Kidney tubule cell (primary cell): ENCODE data around the gene RAB40B.
A peak's percentile ranks its signal among the peaks of the same experiment; 100 is the strongest.
"Not testable (repeated sequence)": the region's sequence is repeated elsewhere in the genome, so short reads cannot be mapped to it uniquely, and the experiment has no call there.

Source experiments
- DNase-seq: peaks from one replicate; pipeline ENCODE4 v3.0.0-alpha.2; 2018; ENCODE audit warnings: low spot score

Gene RAB40B, protein sequence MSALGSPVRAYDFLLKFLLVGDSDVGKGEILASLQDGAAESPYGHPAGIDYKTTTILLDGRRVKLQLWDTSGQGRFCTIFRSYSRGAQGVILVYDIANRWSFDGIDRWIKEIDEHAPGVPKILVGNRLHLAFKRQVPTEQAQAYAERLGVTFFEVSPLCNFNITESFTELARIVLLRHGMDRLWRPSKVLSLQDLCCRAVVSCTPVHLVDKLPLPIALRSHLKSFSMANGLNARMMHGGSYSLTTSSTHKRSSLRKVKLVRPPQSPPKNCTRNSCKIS

DNA sequence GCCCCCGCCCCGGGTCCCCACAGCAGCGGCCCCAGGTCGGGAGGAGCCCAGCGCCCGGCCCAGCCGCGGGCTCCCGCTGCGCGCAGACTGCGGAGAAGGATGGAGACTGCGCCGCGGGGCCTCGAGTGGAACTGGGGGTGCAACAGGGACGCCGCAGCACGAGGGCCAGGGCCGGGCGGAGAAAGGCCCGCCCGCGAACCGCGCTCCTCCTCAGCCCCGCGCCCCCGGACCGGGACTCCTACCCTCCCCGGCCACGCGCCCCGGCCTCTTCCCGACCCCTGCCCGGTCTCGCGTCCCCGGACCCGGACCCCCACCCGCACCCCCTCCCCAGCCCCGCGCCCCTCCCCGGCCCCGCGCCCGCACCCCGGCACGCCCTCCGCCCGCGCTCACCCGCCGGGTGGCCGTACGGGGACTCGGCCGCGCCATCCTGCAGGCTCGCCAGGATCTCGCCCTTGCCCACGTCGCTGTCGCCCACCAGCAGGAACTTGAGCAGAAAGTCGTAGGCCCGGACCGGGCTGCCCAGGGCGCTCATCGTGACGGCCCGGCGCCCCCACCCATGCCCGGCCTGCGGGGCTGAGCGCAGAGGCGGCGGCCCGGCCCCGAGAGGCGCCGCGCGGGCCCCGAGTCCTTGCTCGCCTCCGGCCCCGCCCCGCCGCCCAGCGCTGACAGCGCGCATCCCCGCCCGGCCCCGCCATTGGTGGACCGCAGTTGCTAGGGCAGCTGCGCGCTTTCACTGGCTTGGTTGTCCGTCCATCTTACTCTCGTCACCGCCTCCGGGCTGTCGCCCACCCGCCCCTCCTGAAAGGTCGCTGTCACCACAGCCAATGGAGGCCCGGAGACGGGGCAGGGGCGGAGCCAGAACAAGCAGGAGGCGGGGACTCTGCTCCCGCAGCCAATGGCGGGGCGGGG lies at the start of gene RAB40B:
TSS of gene RAB40B (minus strand) at position 634 of the 909 bp plus-strand sequence. CDS start at position 532, 102 bp downstream.
- peak; percentile 99 for DNase-seq

DNA sequence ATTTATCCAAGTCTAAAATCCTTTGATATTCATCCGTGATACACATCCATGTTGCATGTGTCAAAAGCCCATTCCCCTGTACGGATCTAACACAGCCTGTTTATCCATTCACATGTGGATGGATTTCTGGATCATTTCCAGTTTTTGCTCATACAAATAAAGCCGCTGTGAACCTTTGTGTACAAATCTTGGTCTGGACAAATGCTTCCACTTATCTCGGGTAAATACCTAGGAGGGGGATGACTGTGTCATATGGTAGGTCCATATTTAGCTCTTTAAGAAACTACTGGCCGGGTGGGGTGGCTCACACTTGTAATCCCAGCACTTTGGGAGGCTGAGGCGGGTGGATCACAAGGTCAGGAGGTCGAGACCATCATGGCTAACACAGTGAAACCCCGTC lies 47.0 kb upstream of the RAB40B start:
- no peak for DNase-seq

DNA sequence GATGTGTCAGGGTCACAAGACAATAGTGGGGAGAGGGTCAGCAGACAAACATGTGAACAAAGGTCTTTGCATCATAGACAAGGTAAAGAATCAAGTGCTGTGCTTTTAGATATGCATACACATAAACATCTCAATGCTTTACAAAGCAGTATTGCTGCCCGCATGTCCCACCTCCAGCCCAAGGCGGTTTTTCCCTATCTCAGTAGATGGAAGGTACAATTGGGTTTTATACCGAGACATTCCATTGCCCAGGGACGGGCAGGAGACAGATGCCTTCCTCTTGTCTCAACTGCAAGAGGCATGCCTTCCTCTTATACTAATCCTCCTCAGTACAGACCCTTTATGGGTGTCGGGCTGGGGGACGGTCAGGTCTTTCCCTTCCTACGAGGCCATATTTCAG lies 46.2 kb upstream of the RAB40B start:
- DNase-seq, result not testable (repeated sequence)

DNA sequence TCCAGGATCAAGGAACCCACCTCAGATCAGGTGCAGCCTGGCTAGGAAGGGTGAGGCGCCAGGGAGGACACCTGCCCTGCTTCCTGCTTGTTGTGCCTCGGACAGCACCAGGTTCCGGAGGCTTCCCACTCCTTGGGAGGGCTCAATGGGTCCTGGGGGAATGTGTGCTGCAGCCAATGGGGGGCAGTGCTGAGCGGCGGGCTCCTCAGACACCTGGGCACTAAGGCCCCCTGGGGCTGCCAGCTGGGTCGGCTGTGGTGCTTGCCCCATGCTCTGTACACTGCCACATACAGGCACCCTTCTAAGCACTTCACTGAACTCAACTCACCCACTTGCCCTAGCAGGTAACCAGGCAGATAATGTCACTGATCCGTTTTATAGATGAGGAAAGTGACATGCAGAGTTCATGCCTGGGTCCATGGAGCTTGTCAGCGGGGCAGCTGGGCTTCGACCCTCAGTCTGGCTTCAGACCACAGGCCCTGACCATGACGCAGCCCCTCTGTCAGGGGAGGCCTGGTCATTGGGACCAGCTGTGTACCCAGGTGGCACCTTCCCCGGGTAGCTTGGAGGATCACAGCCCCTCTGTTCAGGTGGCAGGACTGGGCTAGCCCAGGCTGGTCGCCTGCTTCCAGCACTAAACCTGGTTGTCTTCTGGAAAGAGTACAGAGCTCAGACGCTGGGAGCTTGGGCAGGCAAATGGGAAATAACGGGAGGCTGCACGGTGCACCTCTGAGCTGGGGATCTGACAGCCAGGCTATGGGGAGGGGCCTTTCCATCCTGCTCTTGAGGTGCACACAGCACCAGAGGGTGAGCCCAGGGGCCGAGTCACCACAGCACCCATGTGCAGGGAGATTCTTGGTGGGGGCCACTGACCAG lies 45.1 kb upstream of the RAB40B start:
- no peak for DNase-seq

DNA sequence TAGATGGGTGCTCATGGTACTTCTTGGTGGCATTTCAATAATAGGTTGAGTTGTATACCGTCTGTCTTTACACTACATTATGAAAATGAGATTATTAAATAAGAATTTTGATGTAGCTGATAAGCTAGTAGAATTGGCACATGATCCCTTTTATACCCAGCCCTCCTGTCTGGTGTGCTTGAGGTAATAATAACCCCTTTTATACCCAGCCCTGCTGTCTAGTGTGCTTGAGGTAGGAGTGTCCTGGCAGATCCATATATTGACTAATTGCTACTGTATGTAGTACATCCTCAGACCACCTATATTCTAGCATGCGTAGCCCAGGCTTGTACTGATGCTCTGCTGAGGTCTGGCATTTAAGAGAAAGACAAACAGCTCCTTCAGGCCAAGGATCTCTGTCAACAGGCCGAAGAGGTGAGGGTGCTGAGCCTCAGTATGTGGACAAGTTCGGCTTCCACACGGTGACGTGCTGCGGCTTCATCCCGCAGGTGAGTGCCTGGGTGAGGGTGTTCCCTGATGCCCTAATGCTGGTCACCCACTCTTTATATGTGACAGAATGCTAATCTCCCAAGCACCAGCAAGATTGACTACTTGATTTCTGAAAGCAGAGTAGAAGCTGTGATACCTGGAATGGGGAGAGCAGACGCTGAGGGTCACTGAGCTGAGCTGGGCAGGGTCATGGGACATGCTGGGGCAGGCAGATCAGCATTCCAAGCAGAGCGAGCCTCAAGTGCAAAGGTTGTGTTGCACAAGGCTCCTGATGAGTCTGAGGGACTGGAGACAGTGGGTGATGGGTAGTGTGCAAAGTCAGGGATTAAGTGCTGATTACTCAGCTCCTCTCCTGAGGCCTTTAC lies 42.6 kb upstream of the RAB40B start:
- no peak for DNase-seq

DNA sequence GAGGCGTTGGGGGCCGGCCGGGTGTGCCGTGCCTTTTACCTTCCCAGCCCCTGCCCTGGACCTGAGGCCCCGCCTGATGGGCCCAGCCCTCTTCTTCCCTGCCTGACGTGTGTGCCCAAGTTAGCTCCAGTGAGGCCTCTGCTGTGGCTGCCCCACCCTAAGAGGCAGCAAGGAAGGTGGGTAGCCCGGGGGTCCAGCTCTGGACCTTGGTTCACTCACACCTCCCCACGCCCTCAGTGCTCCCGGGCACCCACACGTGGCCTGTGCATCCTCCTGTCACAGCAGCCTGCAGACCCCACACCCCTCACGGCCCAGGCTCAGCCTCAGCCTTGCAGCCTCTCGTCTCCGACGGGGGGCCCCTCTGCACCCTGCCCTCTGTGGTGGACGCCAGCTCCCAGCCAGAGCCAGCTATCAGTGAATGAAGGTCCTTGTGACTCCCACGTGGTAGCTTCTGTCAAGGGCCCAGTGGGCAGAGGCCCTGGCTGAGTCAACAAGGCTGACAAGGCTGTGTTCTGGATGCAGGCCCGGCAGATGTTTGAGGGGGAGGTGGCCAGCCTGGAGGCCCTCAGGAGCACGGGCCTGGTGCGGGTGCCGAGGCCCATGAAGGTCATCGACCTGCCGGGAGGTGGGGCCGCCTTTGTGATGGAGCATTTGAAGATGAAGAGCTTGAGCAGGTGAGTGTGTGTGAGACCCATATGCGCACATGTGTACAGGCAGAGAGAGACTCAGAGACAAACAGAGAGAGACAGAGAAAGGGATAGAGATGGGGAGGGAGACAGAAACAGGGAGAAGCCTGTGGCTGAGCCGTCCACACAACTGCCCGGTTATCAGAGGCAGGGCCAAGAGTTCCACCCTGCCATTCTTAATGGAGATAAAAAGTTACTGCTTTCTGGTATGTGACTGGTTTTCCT lies 39.7 kb upstream of the RAB40B start:
- peak; percentile 19 for DNase-seq

DNA sequence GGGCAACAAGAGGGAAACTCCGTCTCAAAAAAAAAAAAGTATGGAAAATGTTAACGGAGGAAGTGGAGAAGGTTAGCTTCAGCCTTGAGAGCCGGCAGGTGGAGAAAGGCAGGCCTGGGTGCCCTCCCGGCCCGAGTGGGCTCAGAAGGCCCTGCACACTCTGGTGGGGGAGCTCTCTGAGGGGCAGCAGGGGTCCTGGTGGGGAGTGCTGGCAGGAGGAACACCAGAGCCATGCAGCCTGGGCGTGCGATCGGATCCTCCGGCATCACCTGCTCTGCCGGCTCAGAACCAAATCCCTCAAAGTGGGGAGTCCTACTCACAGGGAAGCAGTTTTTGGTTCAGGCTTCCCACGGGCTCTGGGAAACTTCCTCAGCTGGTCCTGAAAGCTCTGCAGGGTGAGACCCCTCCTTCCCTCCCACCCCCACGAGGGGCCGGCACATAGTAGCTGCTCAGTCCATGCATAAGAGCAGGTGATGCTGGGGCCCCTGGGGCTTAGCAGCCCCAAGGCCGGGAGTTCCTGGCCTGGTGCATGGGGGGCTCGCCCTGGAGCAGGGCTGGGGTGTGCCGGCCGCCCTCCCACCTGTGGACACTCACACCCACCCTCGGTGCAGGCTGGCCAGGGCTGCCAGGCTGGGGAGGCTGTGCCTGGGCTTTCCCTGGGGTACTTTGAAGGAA lies 38.1 kb upstream of the RAB40B start:
- no peak for DNase-seq

DNA sequence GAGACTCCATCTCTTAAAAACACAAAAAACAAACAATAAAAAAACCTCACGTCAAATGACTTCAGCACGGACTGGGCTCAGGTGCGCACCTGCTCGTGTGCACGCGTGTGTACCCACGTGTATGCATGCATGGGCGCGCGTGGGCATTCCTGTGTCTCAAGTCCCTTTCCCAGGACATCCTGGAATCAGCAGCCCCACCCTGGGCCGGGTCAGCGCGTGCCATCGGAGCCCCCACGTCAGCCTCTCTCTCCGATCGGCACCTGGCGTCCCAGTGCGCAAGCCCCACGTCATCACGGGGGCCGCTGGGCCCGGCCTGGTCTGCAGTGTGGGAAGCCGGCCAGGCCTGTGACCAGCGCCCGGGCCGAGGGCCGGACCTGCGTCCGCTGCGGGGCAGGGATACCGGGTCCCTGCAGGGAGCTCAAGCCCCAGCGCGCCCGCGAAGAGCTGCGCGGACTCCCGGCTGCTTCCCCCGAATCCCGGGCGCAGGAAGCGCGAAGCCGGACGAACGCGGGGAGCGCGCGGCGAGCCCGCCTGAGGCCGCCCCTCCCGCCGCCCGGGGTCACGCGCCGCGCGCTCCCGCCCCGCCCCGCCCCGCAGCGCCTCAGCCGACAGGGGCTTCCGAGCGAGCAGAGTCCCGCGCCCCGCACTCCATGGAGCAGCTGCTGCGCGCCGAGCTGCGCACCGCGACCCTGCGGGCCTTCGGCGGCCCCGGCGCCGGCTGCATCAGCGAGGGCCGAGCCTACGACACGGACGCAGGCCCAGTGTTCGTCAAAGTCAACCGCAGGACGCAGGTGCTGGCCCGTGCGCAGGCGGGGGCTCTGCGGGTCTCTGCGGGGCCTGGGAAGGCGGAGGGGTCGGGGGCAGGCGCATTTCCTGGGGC lies 36.7 kb upstream of the RAB40B start, which contains the start of gene FN3K:
TSS of gene FN3K (plus strand) at position 629 of the 880 bp plus-strand sequence. CDS start at position 651, 22 bp downstream.
- DNase-seq, result peak; percentile 62

DNA sequence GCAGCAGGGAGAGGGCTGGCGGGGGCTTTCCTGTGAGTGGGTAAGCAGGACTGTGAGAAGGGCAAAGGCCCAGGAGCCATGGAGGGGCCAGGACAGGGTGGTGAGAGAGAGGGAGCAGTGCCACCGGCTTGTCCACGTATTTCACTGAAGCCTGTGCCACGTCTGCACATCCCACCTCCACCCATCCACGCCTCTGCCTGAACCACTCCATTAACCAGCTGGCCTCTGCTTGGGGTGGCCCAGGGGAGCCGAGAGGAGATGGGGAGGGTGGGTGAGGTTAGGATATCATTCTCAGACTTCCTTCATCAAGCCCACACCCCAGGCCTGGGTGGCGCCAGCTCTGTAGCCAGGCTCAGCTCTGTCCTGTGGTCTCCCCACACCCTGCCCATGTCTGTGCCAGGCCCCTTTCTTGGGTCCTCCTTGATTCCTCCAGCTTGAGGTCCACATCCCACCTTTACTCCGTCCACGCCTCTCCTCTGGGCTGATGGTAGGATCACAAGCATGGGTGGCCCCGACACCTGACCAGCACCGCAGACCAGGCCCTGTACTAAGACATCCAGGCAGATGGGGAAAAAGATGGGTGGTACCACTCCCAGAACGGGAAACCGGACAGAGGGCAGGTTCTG lies 33.7 kb upstream of the RAB40B start:
- no peak for DNase-seq

DNA sequence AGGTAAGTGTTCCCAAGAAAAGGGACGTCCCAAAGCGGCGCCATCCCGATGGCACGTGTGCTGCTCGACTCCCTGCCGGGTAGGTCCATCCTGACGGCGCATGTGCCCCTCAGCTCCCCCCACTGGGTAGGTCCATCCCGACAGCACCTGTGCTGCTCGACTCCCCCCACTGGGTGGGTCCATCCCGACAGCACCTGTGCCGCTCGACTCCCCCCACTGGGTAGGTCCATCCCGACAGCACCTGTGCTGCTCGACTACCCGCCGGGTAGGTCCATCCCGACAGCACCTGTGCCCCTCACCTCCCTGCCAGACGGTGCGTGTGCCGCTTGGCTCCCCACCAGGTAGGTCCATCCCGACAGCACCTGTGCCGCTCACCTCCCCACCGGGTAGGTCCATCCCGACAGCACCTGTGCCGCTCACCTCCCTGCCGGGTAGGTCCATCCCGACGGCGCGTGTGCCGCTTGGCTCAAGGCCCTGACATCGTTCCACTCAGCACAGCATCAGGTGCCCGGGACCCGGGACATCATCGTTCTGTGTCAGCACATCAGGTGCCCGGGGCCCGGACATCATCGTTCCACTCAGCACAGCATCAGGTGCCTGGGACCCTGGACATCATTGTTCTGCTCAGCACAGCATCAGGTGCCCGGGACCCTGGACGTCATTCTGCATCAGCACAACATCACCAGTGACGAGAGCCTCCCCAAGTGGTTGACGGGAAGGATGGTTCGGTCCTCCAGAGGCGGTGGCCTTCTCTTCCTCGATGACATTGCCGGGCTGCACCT lies 31.2 kb upstream of the RAB40B start:
- no peak for DNase-seq

DNA sequence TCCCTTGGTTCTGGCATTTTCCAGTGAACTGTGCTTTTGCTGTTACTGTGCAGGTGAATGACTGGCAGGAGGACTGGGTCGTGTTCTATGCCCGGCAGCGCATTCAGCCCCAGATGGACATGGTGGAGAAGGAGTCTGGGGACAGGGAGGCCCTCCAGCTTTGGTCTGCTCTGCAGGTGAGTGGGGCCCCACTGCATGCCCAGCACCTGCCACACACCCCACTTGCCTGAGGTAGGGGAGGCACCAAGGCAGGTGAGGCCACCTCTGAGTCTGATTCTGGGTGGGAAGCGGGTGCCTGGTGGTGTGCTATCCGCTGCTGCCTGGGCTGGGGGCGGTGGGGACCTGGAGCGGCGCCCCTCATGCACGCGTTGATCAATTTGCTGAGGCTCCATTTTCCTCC lies 27.9 kb upstream of the RAB40B start:
- DNase-seq, result no peak

DNA sequence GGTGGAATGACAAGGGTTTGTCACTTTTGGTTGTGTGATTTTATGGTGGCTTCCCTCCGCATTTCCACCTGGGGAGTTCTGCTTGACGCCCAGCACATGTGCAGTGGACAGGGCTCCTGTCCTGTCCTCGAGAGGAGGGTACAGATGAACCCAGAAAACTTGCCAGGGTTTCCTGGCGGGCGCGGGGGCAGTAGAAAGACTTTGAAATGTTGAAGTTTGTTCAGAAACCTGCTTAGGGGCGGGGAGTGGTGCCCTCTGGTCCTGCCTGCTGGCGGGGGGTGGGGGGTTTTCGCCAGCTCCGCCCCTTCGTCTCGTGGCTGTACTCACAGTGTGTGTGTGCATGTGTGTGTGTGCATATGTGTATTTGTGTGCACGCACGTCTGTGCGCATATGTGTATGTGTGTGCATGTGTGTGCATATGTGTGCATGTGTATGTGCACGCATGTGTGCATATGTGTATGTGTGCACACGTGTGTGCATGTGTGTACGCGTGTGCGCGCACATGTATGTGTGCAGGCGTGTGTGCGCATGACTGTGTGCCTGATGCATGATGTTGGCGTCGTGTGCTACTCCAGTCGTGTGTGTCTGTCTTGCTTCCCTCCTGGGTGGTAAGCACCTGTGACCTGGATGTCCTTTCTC lies 24.8 kb upstream of the RAB40B start:
- DNase-seq, result no peak

DNA sequence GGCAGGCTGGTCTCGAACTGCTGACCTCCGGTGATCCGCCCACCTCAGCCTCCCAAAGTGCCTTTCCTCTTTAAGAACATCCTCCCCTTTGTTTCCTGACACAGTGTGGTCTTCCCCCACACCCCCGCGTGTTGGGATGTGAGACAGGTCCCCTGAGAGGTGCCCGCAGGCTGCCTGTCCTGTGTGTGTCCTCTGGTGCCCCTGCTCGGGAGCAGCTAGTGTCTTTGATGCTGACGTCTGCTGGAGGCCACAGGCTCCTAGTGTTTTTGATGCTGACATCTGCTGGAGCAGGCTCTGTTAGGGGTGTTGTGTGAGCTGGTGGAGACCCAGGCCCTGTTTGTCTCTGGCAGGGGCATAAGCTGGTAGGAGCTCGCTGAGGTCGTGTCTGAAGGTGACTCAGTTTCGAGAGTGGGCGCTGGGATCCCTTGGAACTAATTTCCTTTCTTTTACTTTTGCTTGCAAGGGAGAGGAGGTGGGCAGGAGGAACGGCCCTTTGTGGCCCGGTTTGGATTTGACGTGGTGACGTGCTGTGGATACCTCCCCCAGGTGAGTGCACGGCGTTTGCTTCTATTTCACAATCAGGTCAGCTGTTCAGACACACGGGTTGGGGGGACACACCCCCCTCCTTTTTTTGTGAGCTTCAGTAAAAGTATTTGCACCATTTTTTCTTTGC lies 24.0 kb upstream of the RAB40B start:
- no peak for DNase-seq

DNA sequence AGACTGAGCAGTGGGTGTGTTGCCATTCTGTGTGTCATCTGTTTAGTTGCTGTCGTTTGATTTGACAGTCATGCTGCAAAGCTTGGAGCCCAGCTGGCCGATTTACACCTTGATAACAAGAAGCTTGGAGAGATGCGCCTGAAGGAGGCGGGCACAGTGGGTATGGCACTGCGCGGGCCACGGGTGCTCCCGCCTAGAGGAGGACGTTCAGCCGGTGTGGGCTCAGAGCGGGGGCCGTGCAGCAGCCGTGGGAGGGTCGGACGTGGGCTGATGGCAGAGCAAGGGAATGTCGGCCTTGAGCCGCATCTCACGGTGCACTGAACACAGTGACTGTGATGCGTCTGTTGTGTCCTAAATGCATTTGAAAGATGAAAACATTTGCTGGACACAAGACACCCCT lies 21.7 kb upstream of the RAB40B start:
- no peak for DNase-seq

DNA sequence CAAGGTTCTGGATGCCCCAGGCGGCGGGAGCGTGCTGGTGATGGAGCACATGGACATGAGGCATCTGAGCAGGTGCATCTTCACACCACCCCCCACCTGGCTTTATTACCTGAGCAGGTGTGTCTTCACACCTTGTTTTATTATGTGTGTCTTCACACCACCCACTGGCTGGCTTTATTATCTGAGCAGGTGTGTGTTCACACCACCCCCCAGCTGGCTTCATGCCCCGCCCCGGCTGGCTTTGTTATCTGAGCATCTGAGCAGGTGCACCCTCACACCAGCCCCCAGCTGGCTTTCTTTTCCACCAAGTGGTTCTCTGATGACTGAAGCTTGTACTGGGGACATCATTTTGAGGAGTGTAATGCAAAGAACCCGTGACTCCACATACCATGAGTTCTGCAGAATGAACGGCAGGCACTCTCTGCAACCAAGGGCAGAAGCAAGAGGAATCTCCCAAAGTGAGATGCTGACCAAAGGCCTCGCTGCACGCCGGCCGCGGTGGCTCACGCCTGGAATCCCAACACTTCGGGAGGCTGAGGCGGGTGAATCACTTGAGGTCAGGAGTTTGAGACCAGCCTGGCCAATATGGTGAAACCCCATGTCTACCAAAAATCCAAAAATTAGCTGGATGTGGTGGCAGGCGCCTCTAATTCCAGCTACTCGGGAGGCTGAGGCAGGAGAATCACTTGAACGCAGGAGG lies 20.6 kb upstream of the RAB40B start:
- DNase-seq, result no peak
